ENCODE data around the gene DAAM1.

The DAAM1 gene

GRCh38 chr14:59362513-59362912 is 174.0 kb downstream of the DAAM1 start:
- DNase-seq (ENCODE audit: low read depth) = peak; percentile 42
- H3K4me3 ChIP-seq (ENCODE audit: low read depth, low read length) = no peak overlapping the region
- no peak for TF ChIP-seq CTCF (conservative IDR thresholded peaks at IDR 0.05; ENCODE audit: low read depth, low read length)

- H3K4me3 ChIP-seq (ENCODE audit: low read depth, low read length) = peak overlapping the region; percentile 45
- peak; percentile 58 for DNase-seq (ENCODE audit: low read depth)
- TF ChIP-seq CTCF (conservative IDR thresholded peaks at IDR 0.05; ENCODE audit: low read depth, low read length) = no peak
Measured at GRCh38 chr14:59363531-59364226, 175.2 kb downstream of the DAAM1 start.

GRCh38 chr14:59370158-59370742 is 181.8 kb downstream of the DAAM1 start:
- no peak overlapping the region for H3K4me3 ChIP-seq (ENCODE audit: low read depth, low read length)
- DNase-seq (ENCODE audit: low read depth) = no peak
- TF ChIP-seq CTCF (conservative IDR thresholded peaks at IDR 0.05; ENCODE audit: low read depth, low read length) = no peak

GRCh38 chr14:59371771-59372170 is 183.3 kb downstream of the DAAM1 start:
- H3K4me3 ChIP-seq (ENCODE audit: low read depth, low read length) = no peak overlapping the region
- DNase-seq (ENCODE audit: low read depth) = peak; percentile 39
- TF ChIP-seq CTCF (conservative IDR thresholded peaks at IDR 0.05; ENCODE audit: low read depth, low read length) = no peak

GRCh38 chr14:59374048-59374447 is 185.6 kb downstream of the DAAM1 start:
- TF ChIP-seq CTCF (conservative IDR thresholded peaks at IDR 0.05; ENCODE audit: low read depth, low read length) = no peak

GRCh38 chr14:59376686-59377085 is 188.2 kb downstream of the DAAM1 start:
- no peak for DNase-seq (ENCODE audit: low read depth)
- H3K4me3 ChIP-seq (ENCODE audit: low read depth, low read length) = no peak overlapping the region
- no peak for TF ChIP-seq CTCF (conservative IDR thresholded peaks at IDR 0.05; ENCODE audit: low read depth, low read length)

More at GRCh38 chr14:59374048-59374447, 185.6 kb downstream of the DAAM1 start:
- DNase-seq (ENCODE audit: low read depth) = no peak
- H3K4me3 ChIP-seq (ENCODE audit: low read depth, low read length) = no peak overlapping the region

- H3K4me3 ChIP-seq (ENCODE audit: low read depth, low read length) = no peak overlapping the region
- DNase-seq (ENCODE audit: low read depth) = peak; percentile 27
- no peak for TF ChIP-seq CTCF (conservative IDR thresholded peaks at IDR 0.05; ENCODE audit: low read depth, low read length)
Measured at GRCh38 chr14:59377491-59377890, 189.0 kb downstream of the DAAM1 start.

Data from choroid plexus epithelial cell (primary cell).